ENCODE results near the gene FCGR3A.
"Not testable (repeated sequence)": the region's sequence is repeated elsewhere in the genome, so short reads cannot be mapped to it uniquely, and the experiment has no call there.

Gene FCGR3A

GRCh38 chr1:161529463-161530104 is 20.0 kb downstream of the FCGR3A start:
- not testable (repeated sequence) for FAIRE-seq

GRCh38 chr1:161528550-161528949 is 21.1 kb downstream of the FCGR3A start:
- not testable (repeated sequence) for FAIRE-seq

GRCh38 chr1:161525918-161526317 is 23.7 kb downstream of the FCGR3A start:
- not testable (repeated sequence) for FAIRE-seq

- not testable (repeated sequence) for FAIRE-seq
These were observed 24.3 kb downstream of the FCGR3A start for GRCh38 chr1:161525321-161525720.

- not testable (repeated sequence) for FAIRE-seq
These were observed 24.8 kb downstream of the FCGR3A start for GRCh38 chr1:161524742-161525291.

GRCh38 chr1:161523817-161524741 is 25.5 kb downstream of the FCGR3A start, which contains the start of gene HSPA6:
Gene HSPA6, plus strand, starts transcription at chr1:161524540. Its CDS starts 119 bp downstream, at chr1:161524659.
- FAIRE-seq, result not testable (repeated sequence)

GRCh38 chr1:161523041-161523816 is 26.4 kb downstream of the FCGR3A start:
- FAIRE-seq, result not testable (repeated sequence)

- FAIRE-seq, result not testable (repeated sequence)
These were observed 35.7 kb downstream of the FCGR3A start for GRCh38 chr1:161513953-161514352.

GRCh38 chr1:161513448-161513780 is 36.2 kb downstream of the FCGR3A start:
- FAIRE-seq, result not testable (repeated sequence)

- FAIRE-seq, result not testable (repeated sequence)
These were observed 36.8 kb downstream of the FCGR3A start for GRCh38 chr1:161512636-161513447.

GRCh38 chr1:161511756-161512060 is 37.9 kb downstream of the FCGR3A start:
- FAIRE-seq, result no peak

GRCh38 chr1:161511018-161511755 is 38.4 kb downstream of the FCGR3A start:
- FAIRE-seq, result no peak

GRCh38 chr1:161510477-161510876 is 39.1 kb downstream of the FCGR3A start:
- FAIRE-seq, result no peak

GRCh38 chr1:161506336-161507223 is 43.0 kb downstream of the FCGR3A start:
- no peak for FAIRE-seq

- no peak for FAIRE-seq
These were observed 43.9 kb downstream of the FCGR3A start for GRCh38 chr1:161505686-161506085.

- no peak for FAIRE-seq
These were observed 46.2 kb downstream of the FCGR3A start for GRCh38 chr1:161503394-161503748.

- FAIRE-seq, result no peak
These were observed 46.8 kb downstream of the FCGR3A start for GRCh38 chr1:161502641-161503393.

GRCh38 chr1:161502181-161502580 is 47.4 kb downstream of the FCGR3A start:
- no peak for FAIRE-seq

- no peak for FAIRE-seq
These were observed 48.4 kb downstream of the FCGR3A start for GRCh38 chr1:161501234-161501633.

Measured in endometrium (tissue), 2 donors.